MCF 10A (cell line): Measurements from ENCODE around the gene GTF2IRD2. TPM values are rescaled to one million over a fixed set of nuclear protein-coding genes. Genes with fewer than 3 reads are reported as not detected.
A peak's percentile ranks its signal among the peaks of the same experiment; 100 is the strongest.
"Not testable (repeated sequence)": the region's sequence is repeated elsewhere in the genome, so short reads cannot be mapped to it uniquely, and the experiment has no call there.

Source experiments
- BruUV-seq: library from RNA; stranded (reverse); fragments of 400-500 nt; replicated peaks from 2 replicates; lab custom pipeline; 2021; lab: Mats Ljungman, UMichigan
- CTCF ChIA-PET: fragments of 300-600 bp; sonication (Branson Sonifier 250); formaldehyde crosslinking; extraction: SDS; loops from one replicate; lab custom pipeline; 2021; ENCODE audit warnings: antibody characterized with exemption, inconsistent platforms; lab: Yijun Ruan, JAX
- POLR2A ChIA-PET: fragments of 300-600, 350-650 bp; sonication (Branson Sonifier 250); formaldehyde crosslinking; extraction: SDS; loops from one replicate; lab custom pipeline; 2020; ENCODE audit warnings: antibody characterized with exemption, inconsistent platforms; lab: Yijun Ruan, JAX
- DNase-seq: peaks from one replicate; pipeline ENCODE4 v3.0.0-alpha.2; 2018; ENCODE audit not compliant: unreplicated experiment
- H3K27ac Mint-ChIP-seq: one replicate; pipeline ENCODE4 v1.8.0; 2022; ENCODE audit warnings: mild to moderate bottlenecking, low read depth, mixed read lengths; ENCODE audit not compliant: unreplicated experiment
- H3K27me3 Mint-ChIP-seq: one replicate; pipeline ENCODE4 v1.8.0; 2022; ENCODE audit warnings: mixed read lengths; ENCODE audit not compliant: insufficient read depth, unreplicated experiment
- H3K36me3 Mint-ChIP-seq: one replicate; pipeline ENCODE4 v1.8.0; 2022; ENCODE audit warnings: mild to moderate bottlenecking, moderate library complexity, mixed read lengths; ENCODE audit not compliant: insufficient read depth, unreplicated experiment
- H3K4me1 Mint-ChIP-seq: one replicate; pipeline ENCODE4 v1.8.0; 2022; ENCODE audit warnings: mixed read lengths; ENCODE audit not compliant: insufficient read depth, unreplicated experiment
- H3K4me3 Mint-ChIP-seq: one replicate; pipeline ENCODE4 v1.8.0; 2022; ENCODE audit warnings: mild to moderate bottlenecking, moderate library complexity, mixed read lengths; ENCODE audit not compliant: unreplicated experiment
- H3K9me3 Mint-ChIP-seq: one replicate; pipeline ENCODE4 v1.8.0; 2022; ENCODE audit warnings: mixed read lengths; ENCODE audit not compliant: unreplicated experiment
- intact Hi-C: fragments of 100-400 bp; cut with micrococcal nuclease; formaldehyde crosslinking; loops from 2 replicates; pipeline ENCODE4 v1.14.1; 2022
- total RNA-seq: library from RNA; stranded (reverse); gene quantifications from 2 replicates; pipeline ENCODE4 v1.2.3, GENCODE V29; 2022

Gene GTF2IRD2
- total RNA-seq, 1 experiment from 2014 or later: 13.4 TPM

- CTCF ChIA-PET, DNase-seq, H3K4me3 Mint-ChIP-seq, BruUV-seq, H3K27ac Mint-ChIP-seq, H3K36me3 Mint-ChIP-seq, H3K27me3 Mint-ChIP-seq, H3K9me3 Mint-ChIP-seq, H3K4me1 Mint-ChIP-seq, POLR2A ChIA-PET, intact Hi-C loops: not testable (repeated sequence)
Measured at GRCh38 chr7:74772093-74772492, 79.3 kb downstream of the GTF2IRD2 start.

GRCh38 chr7:74770062-74770461, 81.3 kb downstream of the GTF2IRD2 start:
- BruUV-seq, H3K27me3 Mint-ChIP-seq, H3K4me1 Mint-ChIP-seq, CTCF ChIA-PET, intact Hi-C loops, H3K4me3 Mint-ChIP-seq, H3K36me3 Mint-ChIP-seq, DNase-seq, H3K9me3 Mint-ChIP-seq, POLR2A ChIA-PET, H3K27ac Mint-ChIP-seq: not testable (repeated sequence)

DNA sequence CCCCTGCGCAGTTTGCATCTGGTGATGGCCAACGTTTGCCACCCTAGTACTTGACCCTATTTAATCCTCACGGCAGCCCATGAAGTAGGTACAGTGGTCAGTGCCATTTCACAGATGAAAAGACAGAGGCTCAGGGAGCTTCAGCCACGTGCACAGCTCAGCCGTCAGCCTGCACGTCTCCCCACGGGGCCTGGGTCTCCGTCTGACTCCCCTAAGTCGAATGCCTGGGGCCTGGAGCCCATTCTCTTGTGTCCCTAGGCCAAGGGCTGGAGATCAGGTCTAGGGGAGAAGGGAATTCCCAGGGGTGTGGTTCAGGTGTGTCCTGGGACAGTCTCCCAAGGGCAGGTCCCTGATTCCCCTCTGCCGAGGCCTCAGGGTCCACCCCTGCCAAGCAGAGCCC, 84.4 kb downstream of the GTF2IRD2 start:
- H3K4me3 Mint-ChIP-seq, BruUV-seq, H3K27ac Mint-ChIP-seq, DNase-seq, CTCF ChIA-PET, POLR2A ChIA-PET, H3K36me3 Mint-ChIP-seq, intact Hi-C loops, H3K4me1 Mint-ChIP-seq, H3K9me3 Mint-ChIP-seq, H3K27me3 Mint-ChIP-seq: not testable (repeated sequence)

GRCh38 chr7:74766509-74766908, 84.9 kb downstream of the GTF2IRD2 start:
- H3K4me1 Mint-ChIP-seq, DNase-seq, intact Hi-C loops, CTCF ChIA-PET, H3K4me3 Mint-ChIP-seq, BruUV-seq, H3K27me3 Mint-ChIP-seq, H3K9me3 Mint-ChIP-seq, POLR2A ChIA-PET, H3K27ac Mint-ChIP-seq, H3K36me3 Mint-ChIP-seq: not testable (repeated sequence)

DNA sequence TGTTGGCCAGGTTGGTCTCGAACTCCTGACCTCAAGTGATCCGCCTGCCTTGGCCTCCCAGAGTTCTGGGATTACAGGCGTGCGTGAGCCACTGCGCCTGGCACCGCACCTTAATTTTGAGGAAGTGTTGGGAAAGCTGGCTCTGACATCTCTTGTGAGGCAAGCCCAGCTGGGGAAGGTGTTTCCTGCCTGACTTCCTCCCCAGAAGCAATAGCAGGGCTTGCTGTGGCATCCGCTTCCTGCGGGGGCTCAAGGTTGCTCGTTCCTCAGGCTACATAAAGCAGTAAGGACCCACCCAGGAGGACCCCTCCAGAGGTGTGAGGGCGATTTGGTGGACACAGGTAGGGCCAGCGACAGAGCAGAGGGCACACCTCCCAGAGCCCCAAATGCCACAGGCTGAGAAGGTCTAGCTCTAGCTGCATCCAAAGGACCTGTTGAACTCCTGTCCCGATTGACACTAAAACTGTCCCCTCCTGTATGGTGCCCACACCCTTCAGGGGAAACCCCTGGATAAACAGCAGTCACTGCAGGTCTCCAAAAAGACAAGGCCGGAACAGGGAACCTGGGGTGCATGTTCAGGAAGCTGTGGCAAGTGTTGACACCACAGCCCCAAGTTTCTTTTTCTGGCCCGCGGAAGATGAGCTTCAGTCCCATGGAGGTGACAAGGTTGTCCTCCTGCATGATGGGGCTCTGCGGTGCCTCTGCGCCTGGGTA, 86.0 kb downstream of the GTF2IRD2 start:
- H3K27ac Mint-ChIP-seq, H3K36me3 Mint-ChIP-seq, DNase-seq, H3K27me3 Mint-ChIP-seq, CTCF ChIA-PET, intact Hi-C loops, H3K4me1 Mint-ChIP-seq, POLR2A ChIA-PET, H3K9me3 Mint-ChIP-seq, H3K4me3 Mint-ChIP-seq: not testable (repeated sequence)
- TSS peak; percentile 33 for BruUV-seq

DNA sequence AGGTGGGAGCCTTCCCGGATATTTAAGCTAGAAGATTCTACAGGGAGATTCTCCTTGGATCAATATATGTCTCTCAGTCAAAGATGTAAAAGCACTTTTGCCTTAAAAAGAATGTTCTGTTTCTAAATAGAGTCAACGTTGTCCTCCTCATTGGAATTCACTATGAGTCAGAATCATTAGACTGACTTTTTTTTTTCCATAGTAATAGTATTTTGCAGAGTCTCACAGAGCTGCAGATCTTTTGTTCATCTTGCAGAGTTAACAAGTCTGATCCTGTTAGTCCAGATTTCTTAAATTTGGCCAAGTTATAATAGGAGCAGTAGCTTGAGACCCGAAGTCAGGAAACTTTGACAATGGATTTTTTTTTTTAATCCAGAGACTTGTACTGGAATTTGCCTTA, 92.4 kb downstream of the GTF2IRD2 start:
- DNase-seq, H3K27ac Mint-ChIP-seq, H3K36me3 Mint-ChIP-seq, intact Hi-C loops, H3K4me1 Mint-ChIP-seq, H3K9me3 Mint-ChIP-seq, BruUV-seq, POLR2A ChIA-PET, H3K4me3 Mint-ChIP-seq, CTCF ChIA-PET, H3K27me3 Mint-ChIP-seq: not testable (repeated sequence)

- H3K27ac Mint-ChIP-seq, H3K9me3 Mint-ChIP-seq, H3K36me3 Mint-ChIP-seq, H3K27me3 Mint-ChIP-seq, BruUV-seq, H3K4me3 Mint-ChIP-seq, intact Hi-C loops, DNase-seq, CTCF ChIA-PET, POLR2A ChIA-PET, H3K4me1 Mint-ChIP-seq: not testable (repeated sequence)
Measured at GRCh38 chr7:74758268-74758667, 93.1 kb downstream of the GTF2IRD2 start.

- H3K36me3 Mint-ChIP-seq, H3K4me1 Mint-ChIP-seq, POLR2A ChIA-PET, H3K4me3 Mint-ChIP-seq, DNase-seq, H3K27ac Mint-ChIP-seq, intact Hi-C loops, CTCF ChIA-PET, BruUV-seq, H3K27me3 Mint-ChIP-seq, H3K9me3 Mint-ChIP-seq: not testable (repeated sequence)
Measured at GRCh38 chr7:74756673-74757072, 94.7 kb downstream of the GTF2IRD2 start.

- H3K4me1 Mint-ChIP-seq, BruUV-seq, H3K36me3 Mint-ChIP-seq, H3K27ac Mint-ChIP-seq, DNase-seq, POLR2A ChIA-PET, H3K4me3 Mint-ChIP-seq, H3K9me3 Mint-ChIP-seq, CTCF ChIA-PET, H3K27me3 Mint-ChIP-seq, intact Hi-C loops: not testable (repeated sequence)
Measured at GRCh38 chr7:74753921-74754482, 97.4 kb downstream of the GTF2IRD2 start.
